Measurements from ENCODE around the gene MACROD1.

The MACROD1 gene

GRCh38 chr11:64081745-64082442 lies 84.0 kb downstream of the MACROD1 start:
- DNase-seq (ENCODE audit: extremely low read depth, low read depth), result no peak

GRCh38 chr11:64080390-64080789 lies 85.5 kb downstream of the MACROD1 start:
- DNase-seq (ENCODE audit: extremely low read depth, low read depth), result no peak
- no peak for TF ChIP-seq CTCF (IDR thresholded peaks at IDR 0.05; ENCODE audit: low read depth, low read length)

More at GRCh38 chr11:64081745-64082442, 84.0 kb downstream of the MACROD1 start:
- TF ChIP-seq CTCF (IDR thresholded peaks at IDR 0.05; ENCODE audit: low read depth, low read length), result no peak

GRCh38 chr11:64078905-64079304 lies 87.0 kb downstream of the MACROD1 start:
- DNase-seq (ENCODE audit: extremely low read depth, low read depth), result no peak
- no peak for TF ChIP-seq CTCF (IDR thresholded peaks at IDR 0.05; ENCODE audit: low read depth, low read length)

GRCh38 chr11:64078284-64078683 lies 87.6 kb downstream of the MACROD1 start:
- no peak for TF ChIP-seq CTCF (IDR thresholded peaks at IDR 0.05; ENCODE audit: low read depth, low read length)
- DNase-seq (ENCODE audit: extremely low read depth, low read depth), result no peak

GRCh38 chr11:64077607-64078006 lies 88.3 kb downstream of the MACROD1 start:
- DNase-seq (ENCODE audit: extremely low read depth, low read depth), result no peak
- no peak for TF ChIP-seq CTCF (IDR thresholded peaks at IDR 0.05; ENCODE audit: low read depth, low read length)

- DNase-seq (ENCODE audit: extremely low read depth, low read depth), result no peak
- no peak for TF ChIP-seq CTCF (IDR thresholded peaks at IDR 0.05; ENCODE audit: low read depth, low read length)
Observed at GRCh38 chr11:64076758-64077157, 89.2 kb downstream of the MACROD1 start.

- no peak for DNase-seq (ENCODE audit: extremely low read depth, low read depth)
- TF ChIP-seq CTCF (IDR thresholded peaks at IDR 0.05; ENCODE audit: low read depth, low read length), result no peak
Observed at GRCh38 chr11:64074239-64074638, 91.7 kb downstream of the MACROD1 start.
